ENCODE results near the gene R3HDM2. TPM values are rescaled to one million over a fixed set of nuclear protein-coding genes. Genes with fewer than 3 reads are reported as not detected.

R3HDM2 gene
- 4.0 and 11.0 TPM in 2 replicates for total RNA-seq

GRCh38 chr12:57430931-57431566 lies at the start of gene R3HDM2:
Gene R3HDM2, minus strand, starts transcription at chr12:57431043. Its CDS starts 120,615 bp downstream, at chr12:57310428.

GRCh38 chr12:57479376-57480115 lies 48.7 kb upstream of the R3HDM2 start, which contains the start of gene ARHGAP9:
Gene ARHGAP9, minus strand, starts transcription at chr12:57479866. Its CDS starts 460 bp downstream, at chr12:57479406.

GRCh38 chr12:57459750-57460467 lies 29.1 kb upstream of the R3HDM2 start, which contains the start of gene GLI1:
Gene GLI1, plus strand, starts transcription at chr12:57459785. Its CDS starts 3,907 bp downstream, at chr12:57463692.

GRCh38 chr12:57454566-57455373 lies 23.9 kb upstream of the R3HDM2 start, which contains the start of gene INHBE:
Gene INHBE, plus strand, starts transcription at chr12:57455307. Its CDS starts 230 bp downstream, at chr12:57455537.

GRCh38 chr12:57434517-57435223 lies 3.8 kb upstream of the R3HDM2 start, which contains the start of gene INHBC:
Gene INHBC, plus strand, starts transcription at chr12:57434784. Its CDS starts 103 bp downstream, at chr12:57434887.

GRCh38 chr12:57250956-57251355 lies 179.9 kb downstream of the R3HDM2 start, which contains the start of gene STAC3:
Gene STAC3, minus strand, starts transcription at chr12:57251187. Its CDS starts 1,551 bp downstream, at chr12:57249636.

GRCh38 chr12:57229634-57230380 lies 201.0 kb downstream of the R3HDM2 start, which contains the start of gene SHMT2:
Gene SHMT2, plus strand, starts transcription at chr12:57229711. Its CDS starts 68 bp downstream, at chr12:57229779.

GRCh38 chr12:57216014-57216911 lies 214.6 kb downstream of the R3HDM2 start, which contains the start of gene NXPH4:
Gene NXPH4, plus strand, starts transcription at chr12:57216794. Its CDS starts 176 bp downstream, at chr12:57216970.

Other genes with a start within 250 kb of the R3HDM2 start
- under 0.01 TPM in 1 of 2 replicates, not detected in the other for gene NXPH4, start 214.2 kb downstream of the R3HDM2 start, total RNA-seq
- 119 and 184 TPM in 2 replicates for gene SHMT2, start 201.3 kb downstream of the R3HDM2 start, total RNA-seq
- 0.16 TPM in 1 of 2 replicates, not detected in the other for gene STAC3, start 179.9 kb downstream of the R3HDM2 start, total RNA-seq
- not detected in 2 replicates for gene INHBC, start 3.7 kb upstream of the R3HDM2 start, total RNA-seq
- gene INHBE, start 24.3 kb upstream of the R3HDM2 start, total RNA-seq, result under 0.01 TPM in 1 of 2 replicates, not detected in the other
- not detected in 2 replicates for gene GLI1, start 28.7 kb upstream of the R3HDM2 start, total RNA-seq
- gene ARHGAP9, start 48.8 kb upstream of the R3HDM2 start, total RNA-seq, result under 0.01 TPM in 1 of 2 replicates, not detected in the other
- 73.0 and 136 TPM in 2 replicates for gene MARS1, start 57.0 kb upstream of the R3HDM2 start, total RNA-seq
- 8.1 and 12.8 TPM in 2 replicates for gene DDIT3, start 89.5 kb upstream of the R3HDM2 start, total RNA-seq
- gene MBD6, start 91.8 kb upstream of the R3HDM2 start, total RNA-seq, result 9.9 and 20.2 TPM in 2 replicates
- gene DCTN2, start 116.1 kb upstream of the R3HDM2 start, total RNA-seq, result 80.9 and 114 TPM in 2 replicates
- 0.06 TPM in 1 of 2 replicates, not detected in the other for gene KIF5A, start 119.0 kb upstream of the R3HDM2 start, total RNA-seq
- gene PIP4K2C, start 160.1 kb upstream of the R3HDM2 start, total RNA-seq, result 3.4 and 14.0 TPM in 2 replicates
- 0.32 and 7.2 TPM in 2 replicates for gene DTX3, start 173.8 kb upstream of the R3HDM2 start, total RNA-seq
- under 0.01 and 2.5 TPM in 2 replicates for gene ARHGEF25, start 180.4 kb upstream of the R3HDM2 start, total RNA-seq
- gene B4GALNT1, start 202.2 kb upstream of the R3HDM2 start, total RNA-seq, result under 0.01 and 0.06 TPM in 2 replicates